ENCODE measurements around the gene SAFB2.

DNA sequence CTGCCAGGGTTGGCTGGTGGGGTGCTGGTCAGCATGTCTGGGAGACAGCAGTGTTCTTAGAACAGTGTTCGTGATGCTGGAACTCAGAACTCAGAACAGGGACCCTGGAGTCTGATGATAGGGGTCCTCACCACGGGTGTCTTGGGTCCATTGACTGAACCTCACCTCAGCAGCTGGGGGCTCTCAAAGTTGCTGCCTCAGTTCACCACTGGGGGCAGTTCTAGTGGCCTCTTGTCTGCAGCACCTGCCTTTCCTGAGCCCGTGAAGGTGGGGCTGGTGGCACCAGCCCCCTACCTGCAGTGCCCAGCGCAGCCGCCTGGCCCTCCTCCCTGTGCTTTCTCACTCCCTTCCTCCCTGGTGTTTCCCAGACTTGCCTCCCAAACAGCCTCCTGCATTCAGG is 28.8 kb upstream of the SAFB2 start:
- TF ChIP-seq, protein P1, sequence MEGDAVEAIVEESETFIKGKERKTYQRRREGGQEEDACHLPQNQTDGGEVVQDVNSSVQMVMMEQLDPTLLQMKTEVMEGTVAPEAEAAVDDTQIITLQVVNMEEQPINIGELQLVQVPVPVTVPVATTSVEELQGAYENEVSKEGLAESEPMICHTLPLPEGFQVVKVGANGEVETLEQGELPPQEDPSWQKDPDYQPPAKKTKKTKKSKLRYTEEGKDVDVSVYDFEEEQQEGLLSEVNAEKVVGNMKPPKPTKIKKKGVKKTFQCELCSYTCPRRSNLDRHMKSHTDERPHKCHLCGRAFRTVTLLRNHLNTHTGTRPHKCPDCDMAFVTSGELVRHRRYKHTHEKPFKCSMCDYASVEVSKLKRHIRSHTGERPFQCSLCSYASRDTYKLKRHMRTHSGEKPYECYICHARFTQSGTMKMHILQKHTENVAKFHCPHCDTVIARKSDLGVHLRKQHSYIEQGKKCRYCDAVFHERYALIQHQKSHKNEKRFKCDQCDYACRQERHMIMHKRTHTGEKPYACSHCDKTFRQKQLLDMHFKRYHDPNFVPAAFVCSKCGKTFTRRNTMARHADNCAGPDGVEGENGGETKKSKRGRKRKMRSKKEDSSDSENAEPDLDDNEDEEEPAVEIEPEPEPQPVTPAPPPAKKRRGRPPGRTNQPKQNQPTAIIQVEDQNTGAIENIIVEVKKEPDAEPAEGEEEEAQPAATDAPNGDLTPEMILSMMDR (IDR thresholded peaks at IDR 0.05) = no peak
- TF ChIP-seq POLR2AphosphoS5 (IDR thresholded peaks at IDR 0.05) (no peak), EP300 (IDR thresholded peaks at IDR 0.05) (no peak), POLR2A (IDR thresholded peaks at IDR 0.05) (no peak)

Data from gastroesophageal sphincter (tissue), 3 donors.